Esophagus squamous epithelium (tissue), 4 donors: ENCODE results near the gene NKD1.

Source experiments
- CTCF ChIP-seq, 6 experiments: fragments of 450-650 bp in 4 of 6; fragments of 200-600 bp in 2 of 6; sonication (generic) in 2 of 6; IDR thresholded peaks; one replicate each; pipeline ENCODE4 v1.5.1; 2016 to 2019; ENCODE audit warnings: antibody characterized with exemption in 6 of 6, mild to moderate bottlenecking in 4 of 6, moderate library complexity in 4 of 6
- POLR2A ChIP-seq, 4 donors: fragments of 450-650 bp; IDR thresholded peaks; one replicate each; pipeline ENCODE4 v1.6.1; 2017; ENCODE audit warnings: antibody characterized with exemption in 4 of 4, mild to moderate bottlenecking in 4 of 4, moderate library complexity in 3 of 4

GRCh38 chr16:50673496-50674275 lies 125.5 kb downstream of the NKD1 start:
- TF ChIP-seq CTCF (IDR thresholded peaks at IDR 0.05): no peak
- no peak for TF ChIP-seq POLR2A (IDR thresholded peaks at IDR 0.05)
